GM12864 (cell line): ENCODE data around the gene RAB27A.

Experiments used
- DNase-seq: peaks from one replicate; pipeline ENCODE4 v3.0.0-alpha.2; 2011; ENCODE audit warnings: low read depth
- H3K4me3 ChIP-seq: 2 replicates; pipeline ENCODE4 v1.5.1; 2011; ENCODE audit warnings: mild to moderate bottlenecking, low read depth, low read length, control low read depth
- CTCF ChIP-seq: IDR thresholded peaks from 2 replicates; pipeline ENCODE4 v1.5.1; 2011; ENCODE audit warnings: low read depth, mild to moderate bottlenecking, moderate library complexity, low read length, control low read depth, inconsistent platforms; ENCODE audit errors: missing control alignments

The RAB27A gene

GRCh38 chr15:55279746-55280351, 9.8 kb downstream of the RAB27A start:
- no peak overlapping the region for H3K4me3 ChIP-seq
- no peak for TF ChIP-seq CTCF
- peak; percentile 94 for DNase-seq

GRCh38 chr15:55279100-55279745, 10.4 kb downstream of the RAB27A start:
- no peak for DNase-seq
- H3K4me3 ChIP-seq: no peak overlapping the region; the same call in 1 of the 2 replicates
- TF ChIP-seq CTCF: no peak

- no peak for DNase-seq
- TF ChIP-seq CTCF: no peak
- H3K4me3 ChIP-seq: no peak overlapping the region
These were observed 11.9 kb downstream of the RAB27A start for GRCh38 chr15:55277715-55278114.

GRCh38 chr15:55277116-55277564, 12.5 kb downstream of the RAB27A start:
- no peak for TF ChIP-seq CTCF
- peak; percentile 77 for DNase-seq
- H3K4me3 ChIP-seq: no peak overlapping the region

GRCh38 chr15:55276324-55276723, 13.3 kb downstream of the RAB27A start:
- TF ChIP-seq CTCF: no peak

GRCh38 chr15:55270291-55270690, 19.3 kb downstream of the RAB27A start:
- DNase-seq: no peak

More at GRCh38 chr15:55276324-55276723, 13.3 kb downstream of the RAB27A start:
- no peak overlapping the region for H3K4me3 ChIP-seq
- DNase-seq: no peak

More at GRCh38 chr15:55270291-55270690, 19.3 kb downstream of the RAB27A start:
- no peak for TF ChIP-seq CTCF
- H3K4me3 ChIP-seq: no peak overlapping the region
